Thyroid gland (tissue), 4 donors: ENCODE data around the gene ITLN1. TPM values are rescaled to one million over a fixed set of nuclear protein-coding genes. Genes with fewer than 3 reads are reported as not detected.
"Not testable (repeated sequence)": the region's sequence is repeated elsewhere in the genome, so short reads cannot be mapped to it uniquely, and the experiment has no call there.

Source experiments
- DNase-seq, 2 donors: peaks; one replicate each; pipeline ENCODE4 v3.0.0-alpha.2; 2019
- H3K27ac ChIP-seq, 3 donors: fragments of 200-600 bp; sonication (generic); 1 replicate in 2 of 3; 2 replicates in 1 of 3; pipeline ENCODE4 v1.5.1; 2016 to 2019; ENCODE audit warnings: mild to moderate bottlenecking in 1 of 3, moderate library complexity in 1 of 3
- H3K27me3 ChIP-seq: fragments of 200-600 bp; sonication (generic); one replicate; pipeline ENCODE4 v1.5.1; 2019
- H3K36me3 ChIP-seq, 2 donors: fragments of 200-600 bp; sonication (generic); one replicate each; pipeline ENCODE4 v1.5.1; 2016 to 2019
- H3K4me1 ChIP-seq, 2 donors: fragments of 200-600 bp; sonication (generic); one replicate each; pipeline ENCODE4 v1.5.1; 2017 to 2019
- H3K4me3 ChIP-seq, 3 donors: fragments of 200-600 bp; sonication (generic); replicated peaks in 1 of 3; 1 replicate in 2 of 3; 2 replicates in 1 of 3; pipeline ENCODE4 v1.5.1; 2016; ENCODE audit warnings: mild to moderate bottlenecking in 1 of 3
- H3K9me3 ChIP-seq: fragments of 200-600 bp; sonication (generic); one replicate; pipeline ENCODE4 v1.5.1; 2017
- POLR2A ChIP-seq, 2 donors: fragments of 450-650 bp; IDR thresholded peaks; one replicate each; pipeline ENCODE4 v1.6.1; 2017; ENCODE audit warnings: antibody characterized with exemption in 2 of 2, mild to moderate bottlenecking in 2 of 2, moderate library complexity in 1 of 2
- WGBS, 2 donors: methylation state at CpG; one replicate each; pipeline ENCODE4 v1.1.5; 2017; 5-methylcytosine and 5-hydroxymethylcytosine counted together
- intact Hi-C: fragments of 100-400 bp; cut with DNase I; formaldehyde crosslinking; loops from one replicate; pipeline ENCODE4 v1.15.1; 2023
- total RNA-seq, 4 donors: library from RNA; depleted of rRNA; stranded (reverse); fragments of >200 nt; gene quantifications; one replicate each; pipeline ENCODE4 v1.2.3, GENCODE V29; 2016
- TF ChIP-seq, protein P1 (sequence below), 6 experiments: fragments of 200-600 bp in 3 of 6; fragments of 450-650 bp in 3 of 6; sonication (generic) in 3 of 6; IDR thresholded peaks; one replicate each; pipeline ENCODE4 v1.5.1; 2016 to 2019; ENCODE audit warnings: antibody characterized with exemption in 6 of 6, mild to moderate bottlenecking in 2 of 6, inconsistent platforms in 1 of 6, moderate library complexity in 1 of 6

ITLN1 gene
- total RNA-seq: not detected

DNA sequence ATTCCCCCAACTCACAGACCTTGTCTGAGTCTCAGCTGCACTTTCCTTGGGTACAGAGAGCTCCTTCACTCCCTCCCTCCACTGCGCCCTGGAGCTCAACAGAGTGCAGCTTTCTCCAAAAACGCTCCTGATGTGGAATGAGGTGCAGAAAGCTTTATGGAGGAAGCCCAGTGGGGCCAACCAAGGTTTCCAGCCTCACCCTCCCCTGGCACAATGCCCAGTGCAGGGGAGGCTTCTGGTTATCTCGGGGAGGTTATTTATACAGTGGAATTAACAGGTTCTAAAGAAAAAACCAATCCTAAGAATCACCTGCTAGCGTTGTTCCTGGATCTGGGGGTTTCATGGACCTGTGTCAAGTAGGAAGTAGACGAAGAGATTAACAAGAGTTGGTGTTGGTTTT, at the start of gene ITLN1:
ITLN1 (minus strand) TSS at position 139 of the 400 bp plus-strand sequence. CDS start 303 bp downstream, outside the sequence.
- H3K36me3 ChIP-seq: no peaks in the 10 kb centered on the region
- DNase-seq: no peak
- H3K9me3 ChIP-seq: no peaks in the 10 kb centered on the region
- H3K27ac ChIP-seq: no peak within 1 kb of the TSS
- WGBS, 2 donors: 48 to 51% methylated on average over 5 of the region's 5 CpGs
- no peaks in the 10 kb centered on the region for H3K27me3 ChIP-seq
- H3K4me1 ChIP-seq: no peaks in the 10 kb centered on the region
- intact Hi-C loops: no loop called here
- no peak within 1 kb of the TSS for H3K4me3 ChIP-seq
- TF ChIP-seq, protein P1, sequence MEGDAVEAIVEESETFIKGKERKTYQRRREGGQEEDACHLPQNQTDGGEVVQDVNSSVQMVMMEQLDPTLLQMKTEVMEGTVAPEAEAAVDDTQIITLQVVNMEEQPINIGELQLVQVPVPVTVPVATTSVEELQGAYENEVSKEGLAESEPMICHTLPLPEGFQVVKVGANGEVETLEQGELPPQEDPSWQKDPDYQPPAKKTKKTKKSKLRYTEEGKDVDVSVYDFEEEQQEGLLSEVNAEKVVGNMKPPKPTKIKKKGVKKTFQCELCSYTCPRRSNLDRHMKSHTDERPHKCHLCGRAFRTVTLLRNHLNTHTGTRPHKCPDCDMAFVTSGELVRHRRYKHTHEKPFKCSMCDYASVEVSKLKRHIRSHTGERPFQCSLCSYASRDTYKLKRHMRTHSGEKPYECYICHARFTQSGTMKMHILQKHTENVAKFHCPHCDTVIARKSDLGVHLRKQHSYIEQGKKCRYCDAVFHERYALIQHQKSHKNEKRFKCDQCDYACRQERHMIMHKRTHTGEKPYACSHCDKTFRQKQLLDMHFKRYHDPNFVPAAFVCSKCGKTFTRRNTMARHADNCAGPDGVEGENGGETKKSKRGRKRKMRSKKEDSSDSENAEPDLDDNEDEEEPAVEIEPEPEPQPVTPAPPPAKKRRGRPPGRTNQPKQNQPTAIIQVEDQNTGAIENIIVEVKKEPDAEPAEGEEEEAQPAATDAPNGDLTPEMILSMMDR (IDR thresholded peaks at IDR 0.05): no peak
- TF ChIP-seq POLR2A (IDR thresholded peaks at IDR 0.05): no peak

DNA sequence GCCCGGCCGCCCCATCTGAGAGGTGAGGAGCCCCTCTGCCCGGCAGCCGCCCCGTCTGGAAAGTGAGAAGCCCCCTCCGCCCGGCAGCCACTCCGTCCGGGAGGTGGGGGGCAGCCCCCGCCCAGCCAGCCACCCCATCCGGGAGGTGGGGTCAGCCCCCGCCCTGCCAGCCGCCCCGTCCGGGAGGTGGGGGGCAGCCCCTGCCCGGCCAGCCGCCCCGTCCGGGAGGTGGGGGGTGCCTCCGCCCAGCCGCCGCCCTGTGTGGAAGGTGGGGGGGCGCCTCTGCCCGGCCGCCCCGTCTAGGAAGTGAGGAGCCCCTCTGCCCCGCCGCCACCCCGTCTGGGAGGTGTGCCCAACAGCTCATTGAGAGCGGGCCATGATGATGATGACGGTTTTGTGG, 48.3 kb upstream of the ITLN1 start:
- H3K9me3 ChIP-seq, H3K27me3 ChIP-seq, H3K4me3 ChIP-seq, DNase-seq, H3K4me1 ChIP-seq, H3K27ac ChIP-seq, H3K36me3 ChIP-seq, intact Hi-C loops: not testable (repeated sequence)
- 66 to 74% methylated on average over 10 to 11 of the region's 31 CpGs for WGBS, 2 donors

DNA sequence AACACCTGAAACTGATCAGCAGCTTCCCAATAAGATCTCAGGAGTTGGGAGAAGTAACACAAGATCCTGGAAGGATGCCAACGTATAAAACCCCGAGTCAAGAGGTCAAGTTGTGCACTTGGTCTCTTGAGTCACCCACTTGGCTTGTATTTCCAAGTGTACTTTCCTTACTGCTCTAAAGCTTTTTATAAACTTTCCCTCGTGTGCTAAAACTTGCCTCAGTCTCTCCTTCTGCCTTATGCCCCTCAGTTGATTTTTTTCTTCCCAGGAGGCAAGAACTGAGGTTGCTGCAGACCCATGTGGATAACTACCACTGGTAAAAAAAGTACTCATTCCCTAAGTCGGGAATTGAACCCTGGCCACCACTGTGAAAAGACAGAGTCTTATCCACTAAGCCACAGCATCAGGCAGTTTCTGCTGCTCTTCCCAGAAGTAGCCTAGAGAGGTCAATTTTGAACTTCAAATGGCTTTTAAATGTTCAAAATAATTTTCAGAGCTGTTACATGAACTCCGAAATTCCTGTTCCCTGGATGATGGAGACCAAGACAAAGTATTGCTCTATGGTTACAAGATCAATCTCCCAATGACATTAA, 40.8 kb upstream of the ITLN1 start:
- H3K27ac ChIP-seq: no peak overlapping the region
- intact Hi-C loops: no loop called here
- H3K9me3 ChIP-seq: no peaks in the 10 kb centered on the region
- DNase-seq: no peak
- no peak overlapping the region for H3K4me3 ChIP-seq
- WGBS, 2 donors: 45 to 49% methylated on average over 5 of the region's 5 CpGs
- no peaks in the 10 kb centered on the region for H3K27me3 ChIP-seq
- H3K36me3 ChIP-seq: no peaks in the 10 kb centered on the region
- TF ChIP-seq POLR2A (IDR thresholded peaks at IDR 0.05): no peak
- TF ChIP-seq, protein P1 (IDR thresholded peaks at IDR 0.05): no peak
- H3K4me1 ChIP-seq: peaks cover 0 to 8% of the 10 kb centered on the region in 2 donors

DNA sequence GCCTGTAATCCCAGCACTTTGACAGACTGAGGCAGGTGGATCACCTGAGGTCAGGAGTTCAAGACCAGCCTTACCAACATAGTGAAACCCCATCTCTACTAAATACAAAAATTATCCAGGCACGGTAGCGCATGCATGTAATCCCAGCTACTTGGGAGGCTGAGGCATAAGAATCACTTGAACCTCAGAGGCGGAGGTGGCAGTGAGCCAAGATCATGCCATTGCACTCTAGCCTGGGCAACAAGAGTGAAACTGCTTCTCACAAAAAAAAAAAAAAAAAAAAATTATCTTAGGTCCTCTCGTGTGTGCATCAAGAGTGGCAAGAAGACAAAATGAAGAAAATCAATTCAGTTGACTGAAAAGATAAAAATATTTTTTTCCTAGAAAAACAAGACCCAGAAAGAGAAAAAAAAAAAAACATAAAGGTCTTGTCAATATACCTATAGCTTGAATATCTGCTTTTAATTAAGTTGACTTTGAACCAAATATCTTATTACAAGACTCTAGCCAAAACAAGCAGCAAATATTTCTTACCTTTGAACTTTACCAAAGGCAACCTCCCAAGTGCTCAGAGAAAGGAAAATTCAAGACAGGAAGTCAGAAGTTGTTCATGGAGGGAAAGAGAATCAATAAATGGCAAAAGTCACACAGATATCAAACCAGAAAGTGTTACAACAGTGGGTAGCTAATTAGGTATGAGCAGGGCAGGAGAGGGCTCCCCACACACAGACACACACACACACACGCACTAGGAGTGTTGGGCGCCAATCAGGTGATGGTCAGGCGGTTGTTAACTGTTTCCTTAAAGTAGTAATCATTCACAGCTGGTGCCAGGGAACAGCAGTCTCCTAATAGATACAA, 40.0 kb upstream of the ITLN1 start:
- peaks cover 0 to 8% of the 10 kb centered on the region in 2 donors for H3K4me1 ChIP-seq
- H3K27ac ChIP-seq: no peak overlapping the region
- no peak overlapping the region for H3K4me3 ChIP-seq
- H3K27me3 ChIP-seq: no peaks in the 10 kb centered on the region
- DNase-seq: peak; percentile 36 to 45
- intact Hi-C loops: no loop called here
- no peaks in the 10 kb centered on the region for H3K9me3 ChIP-seq
- WGBS, 2 donors: 56 to 63% methylated on average over 7 of the region's 7 CpGs
- H3K36me3 ChIP-seq: no peaks in the 10 kb centered on the region
- no peak for TF ChIP-seq POLR2A (IDR thresholded peaks at IDR 0.05)
- TF ChIP-seq, protein P1 (IDR thresholded peaks at IDR 0.05): no peak

DNA sequence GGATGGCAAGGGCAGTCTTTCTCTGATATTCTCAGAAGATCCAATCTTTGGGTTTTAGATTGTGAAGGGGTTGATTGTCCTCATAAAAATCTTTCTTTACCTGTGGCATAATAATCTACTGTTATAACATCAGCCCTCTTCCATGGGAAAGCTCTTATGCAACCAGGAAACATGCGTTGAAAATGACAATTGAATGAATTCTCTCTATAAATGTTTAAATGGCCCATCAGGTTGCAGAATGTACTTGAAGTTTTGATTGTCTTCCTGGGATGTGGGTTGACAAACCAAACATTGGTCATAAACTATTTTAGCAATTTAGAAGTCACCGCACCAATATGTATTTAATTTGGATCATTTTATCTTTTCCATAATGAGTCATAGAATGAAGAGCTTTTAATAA, 31.7 kb upstream of the ITLN1 start:
- Histone ChIP-seq H3K27me3 (no peaks in the 10 kb centered on the region), H3K4me3 (no peak overlapping the region), H3K36me3 (no peaks in the 10 kb centered on the region), H3K9me3 (no peaks in the 10 kb centered on the region), H3K4me1 (peaks cover 6 to 7% of the 10 kb centered on the region in 2 donors), H3K27ac (no peak overlapping the region)
- no peak for DNase-seq
- WGBS, 2 donors: 91 to 93% methylated on average over 2 of the region's 2 CpGs
- no peak for TF ChIP-seq POLR2A (IDR thresholded peaks at IDR 0.05)
- TF ChIP-seq, protein P1 (IDR thresholded peaks at IDR 0.05): no peak
- intact Hi-C loops: no loop called here

DNA sequence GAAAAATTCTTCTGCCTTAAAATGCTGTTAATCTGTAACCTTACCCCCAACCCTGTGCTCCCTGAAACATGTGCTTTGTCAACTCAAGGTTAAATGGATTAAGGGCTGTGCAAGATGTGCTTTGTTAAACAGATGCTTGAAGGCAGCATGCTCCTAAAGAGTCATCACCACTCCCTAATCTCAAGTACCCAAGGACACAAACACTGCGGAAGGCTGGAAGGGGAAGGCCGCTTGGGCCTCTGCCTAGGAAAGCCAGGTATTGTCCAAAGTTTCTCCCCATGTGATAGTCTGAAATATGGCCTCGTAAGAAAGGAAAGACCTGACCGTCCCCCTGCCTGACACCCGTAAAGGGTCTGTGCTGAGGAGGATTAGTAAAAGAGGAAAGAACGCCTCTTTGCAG, 28.2 kb upstream of the ITLN1 start:
- DNase-seq, H3K9me3 ChIP-seq, H3K27me3 ChIP-seq, H3K27ac ChIP-seq, H3K36me3 ChIP-seq, intact Hi-C loops, H3K4me3 ChIP-seq: not testable (repeated sequence)
- peaks cover 13 to 16% of the 10 kb centered on the region in 2 donors for H3K4me1 ChIP-seq
- WGBS, 2 donors: 71 to 72% methylated on average over 6 of the region's 6 CpGs
